ENCODE measurements around the gene TTC27. TPM values are rescaled to one million over a fixed set of nuclear protein-coding genes. Genes with fewer than 3 reads are reported as not detected.
A peak's percentile ranks its signal among the peaks of the same experiment; 100 is the strongest.

Gene TTC27
- polyA plus RNA-seq, 1 donor (not counting 4 experiments of a cell fraction or from before 2014, with no cell fraction given) = 28.7 TPM

DNA sequence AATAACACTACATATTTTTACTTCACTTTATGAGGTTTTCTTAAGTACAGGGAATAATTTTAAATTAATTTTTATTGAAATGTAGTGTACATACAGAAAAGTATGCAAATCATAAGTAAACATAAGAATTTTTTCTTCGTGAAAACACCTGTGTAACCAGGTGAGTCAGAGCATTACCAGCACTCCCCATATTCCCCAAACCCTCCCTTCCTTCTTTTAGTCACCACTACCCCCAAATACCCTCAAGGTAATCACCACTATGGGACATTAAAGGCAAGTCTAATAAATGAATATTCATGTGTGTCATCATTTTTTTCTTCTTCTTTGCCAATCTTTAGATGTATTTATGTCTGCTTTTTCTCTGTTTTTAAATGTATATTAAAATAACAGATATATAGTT lies 179.0 kb downstream of the TTC27 start:
- Histone ChIP-seq H3K4me3 (ENCODE audit: control insufficient read depth in 2 of 3, extremely low read depth in 1 of 3, insufficient read depth in 2 of 3, low read depth in 1 of 3, low read length in 3 of 3) (no peak overlapping the region), H3K9me3 (ENCODE audit: control insufficient read depth, low read depth, low read length) (no peaks in the 10 kb centered on the region), H3K4me2 (ENCODE audit: control insufficient read depth, extremely low read depth, insufficient read depth, low read depth, low read length) (no peak overlapping the region), H4K20me1 (ENCODE audit: control insufficient read depth, extremely low read depth, insufficient read depth, low read length) (no peaks in the 10 kb centered on the region), H3K9me1 (ENCODE audit: control insufficient read depth, extremely low read depth, insufficient read depth, low read length) (no peaks in the 10 kb centered on the region), H3K27ac (ENCODE audit: control insufficient read depth, insufficient read depth, low read length) (no peak overlapping the region), H3K9ac (ENCODE audit: control insufficient read depth, extremely low read depth, insufficient read depth, low read length) (no peak overlapping the region), H3K27me3 (ENCODE audit: control insufficient read depth, extremely low read depth, insufficient read depth, low read length) (no peaks in the 10 kb centered on the region), H3K4me1 (ENCODE audit: control insufficient read depth, extremely low read depth, insufficient read depth, low read length) (peaks cover 11% of the 10 kb centered on the region), H3K79me2 (ENCODE audit: control insufficient read depth, insufficient read depth, low read length) (no peaks in the 10 kb centered on the region), H2AFZ (ENCODE audit: control insufficient read depth, low read length) (no peak overlapping the region), H3K36me3 (ENCODE audit: control insufficient read depth in 2 of 2, extremely low read depth in 1 of 2, insufficient read depth in 2 of 2, low read length in 2 of 2) (no peaks in the 10 kb centered on the region)
- no peak for FAIRE-seq
- TF ChIP-seq EZH2 (IDR thresholded peaks at IDR 0.05; ENCODE audit: low read length) = no peak
- TF ChIP-seq, protein P1, sequence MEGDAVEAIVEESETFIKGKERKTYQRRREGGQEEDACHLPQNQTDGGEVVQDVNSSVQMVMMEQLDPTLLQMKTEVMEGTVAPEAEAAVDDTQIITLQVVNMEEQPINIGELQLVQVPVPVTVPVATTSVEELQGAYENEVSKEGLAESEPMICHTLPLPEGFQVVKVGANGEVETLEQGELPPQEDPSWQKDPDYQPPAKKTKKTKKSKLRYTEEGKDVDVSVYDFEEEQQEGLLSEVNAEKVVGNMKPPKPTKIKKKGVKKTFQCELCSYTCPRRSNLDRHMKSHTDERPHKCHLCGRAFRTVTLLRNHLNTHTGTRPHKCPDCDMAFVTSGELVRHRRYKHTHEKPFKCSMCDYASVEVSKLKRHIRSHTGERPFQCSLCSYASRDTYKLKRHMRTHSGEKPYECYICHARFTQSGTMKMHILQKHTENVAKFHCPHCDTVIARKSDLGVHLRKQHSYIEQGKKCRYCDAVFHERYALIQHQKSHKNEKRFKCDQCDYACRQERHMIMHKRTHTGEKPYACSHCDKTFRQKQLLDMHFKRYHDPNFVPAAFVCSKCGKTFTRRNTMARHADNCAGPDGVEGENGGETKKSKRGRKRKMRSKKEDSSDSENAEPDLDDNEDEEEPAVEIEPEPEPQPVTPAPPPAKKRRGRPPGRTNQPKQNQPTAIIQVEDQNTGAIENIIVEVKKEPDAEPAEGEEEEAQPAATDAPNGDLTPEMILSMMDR (optimal IDR thresholded peaks at IDR 0.05 in 1 of 3, IDR thresholded peaks at IDR 0.05 in 1 of 3, conservative IDR thresholded peaks at IDR 0.05 in 1 of 3; ENCODE audit: extremely low read depth in 1 of 3, insufficient read depth in 2 of 3, low read length in 3 of 3) = no peak
- DNase-seq (ENCODE audit: low read depth, low spot score) = peak; percentile 5
- dilution Hi-C loops (cut with MboI; ENCODE audit: extremely low pct_ligation_motif_present, low sequenced_read_pairs) = no loop called here

DNA sequence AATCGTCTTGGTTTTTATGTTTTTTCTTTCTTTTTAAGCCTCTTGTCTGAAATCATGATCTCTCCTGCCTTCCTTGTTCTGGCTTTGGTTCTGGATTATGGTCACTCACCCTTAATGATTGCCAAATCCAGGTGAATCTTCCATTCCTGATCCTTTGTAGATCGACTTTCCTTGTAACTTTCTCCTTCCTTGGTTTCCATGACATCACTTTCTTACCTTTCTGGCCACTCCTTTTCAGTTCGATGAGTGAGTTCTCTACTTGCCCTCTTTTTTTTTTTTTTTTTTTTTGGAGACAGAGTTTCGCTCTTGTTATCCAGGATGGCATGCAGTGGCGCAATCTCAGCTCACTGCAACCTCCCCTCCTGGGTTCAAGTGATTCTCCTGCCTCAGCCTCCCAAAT lies 179.8 kb downstream of the TTC27 start:
- Histone ChIP-seq H3K36me3 (ENCODE audit: control insufficient read depth in 2 of 2, extremely low read depth in 1 of 2, insufficient read depth in 2 of 2, low read length in 2 of 2) (no peaks in the 10 kb centered on the region), H3K27me3 (ENCODE audit: control insufficient read depth, extremely low read depth, insufficient read depth, low read length) (no peaks in the 10 kb centered on the region), H4K20me1 (ENCODE audit: control insufficient read depth, extremely low read depth, insufficient read depth, low read length) (no peaks in the 10 kb centered on the region), H3K9me3 (ENCODE audit: control insufficient read depth, low read depth, low read length) (no peaks in the 10 kb centered on the region), H3K79me2 (ENCODE audit: control insufficient read depth, insufficient read depth, low read length) (no peaks in the 10 kb centered on the region), H3K27ac (ENCODE audit: control insufficient read depth, insufficient read depth, low read length) (no peak overlapping the region), H3K4me1 (ENCODE audit: control insufficient read depth, extremely low read depth, insufficient read depth, low read length) (peaks cover 13% of the 10 kb centered on the region), H3K9me1 (ENCODE audit: control insufficient read depth, extremely low read depth, insufficient read depth, low read length) (no peaks in the 10 kb centered on the region), H3K9ac (ENCODE audit: control insufficient read depth, extremely low read depth, insufficient read depth, low read length) (no peak overlapping the region), H3K4me3 (ENCODE audit: control insufficient read depth in 2 of 3, extremely low read depth in 1 of 3, insufficient read depth in 2 of 3, low read depth in 1 of 3, low read length in 3 of 3) (no peak overlapping the region), H2AFZ (ENCODE audit: control insufficient read depth, low read length) (no peak overlapping the region), H3K4me2 (ENCODE audit: control insufficient read depth, extremely low read depth, insufficient read depth, low read depth, low read length) (no peak overlapping the region)
- dilution Hi-C loops (cut with MboI; ENCODE audit: extremely low pct_ligation_motif_present, low sequenced_read_pairs) = no loop called here
- no peak for DNase-seq (ENCODE audit: low read depth, low spot score)
- FAIRE-seq = no peak
- TF ChIP-seq, protein P1 (optimal IDR thresholded peaks at IDR 0.05 in 1 of 3, IDR thresholded peaks at IDR 0.05 in 1 of 3, conservative IDR thresholded peaks at IDR 0.05 in 1 of 3; ENCODE audit: extremely low read depth in 1 of 3, insufficient read depth in 2 of 3, low read length in 3 of 3) = no peak
- no peak for TF ChIP-seq EZH2 (IDR thresholded peaks at IDR 0.05; ENCODE audit: low read length)

Measured in keratinocyte (primary cell).